A673 (cell line): Measurements from ENCODE around the gene CUL1. TPM values are rescaled to one million over a fixed set of nuclear protein-coding genes. Genes with fewer than 3 reads are reported as not detected.

Source experiments
- Bru-seq: library from RNA; stranded (reverse); fragments of 400-500 nt; gene quantifications from one replicate; lab custom pipeline; 2021; lab: Mats Ljungman, UMichigan
- BruChase-seq, 2 experiments: library from RNA; stranded (reverse); fragments of 400-500 nt; gene quantifications; one replicate each; lab custom pipeline; 2021; lab: Mats Ljungman, UMichigan
- BruUV-seq: library from RNA; stranded (reverse); fragments of 400-500 nt; replicated peaks from 2 replicates; lab custom pipeline; 2021; lab: Mats Ljungman, UMichigan
- CTCF ChIA-PET: fragments of 300-600 bp; sonication (Branson Sonifier 250); formaldehyde crosslinking; loops from one replicate; lab custom pipeline; 2022; ENCODE audit warnings: antibody characterized with exemption; lab: Charles Lee
- POLR2A ChIA-PET: fragments of 300-600 bp; sonication (Branson Sonifier 250); formaldehyde crosslinking; loops from one replicate; lab custom pipeline; 2022; ENCODE audit warnings: antibody characterized with exemption; ENCODE audit not compliant: low non-redundant PET; lab: Charles Lee
- DNase-seq: peaks from one replicate; pipeline ENCODE4 v3.0.0-alpha.2; 2015; ENCODE audit warnings: low spot score
- H3K27ac ChIP-seq: fragments of 200-600 bp; sonication (generic); 2 replicates; pipeline ENCODE4 v1.5.1; 2016; ENCODE audit warnings: mixed run types, low read depth, mild to moderate bottlenecking, mixed read lengths, antibody characterized with exemption, low read length; ENCODE audit not compliant: poor library complexity, severe bottlenecking
- H3K27me3 ChIP-seq: fragments of 200-600 bp; sonication (generic); replicated peaks from 2 replicates; pipeline ENCODE4 v1.6.1; 2017; ENCODE audit warnings: mixed run types, low read depth, mild to moderate bottlenecking, mixed read lengths, antibody characterized with exemption, low read length; ENCODE audit not compliant: insufficient read depth, poor library complexity
- H3K36me3 ChIP-seq: fragments of 200-600 bp; sonication (generic); 2 replicates; pipeline ENCODE4 v1.6.1; 2016; ENCODE audit warnings: mixed run types, mild to moderate bottlenecking, mixed read lengths, antibody characterized with exemption, low read length; ENCODE audit not compliant: insufficient read depth, poor library complexity, severe bottlenecking
- H3K4me1 ChIP-seq: fragments of 200-600 bp; sonication (generic); 2 replicates; pipeline ENCODE4 v1.6.1; 2017; ENCODE audit warnings: mixed run types, mild to moderate bottlenecking, mixed read lengths, antibody characterized with exemption, low read length; ENCODE audit not compliant: insufficient read depth, poor library complexity, severe bottlenecking
- H3K4me3 ChIP-seq: fragments of 200-600 bp; sonication (generic); 2 replicates; pipeline ENCODE4 v1.5.1; 2016; ENCODE audit warnings: low read depth, mixed run types, mild to moderate bottlenecking, mixed read lengths, low read length; ENCODE audit not compliant: poor library complexity, severe bottlenecking
- H3K9me3 ChIP-seq: fragments of 200-600 bp; sonication (generic); 2 replicates; pipeline ENCODE4 v1.6.1; 2016; ENCODE audit warnings: mixed run types, low read depth, mild to moderate bottlenecking, mixed read lengths, antibody characterized with exemption, low read length; ENCODE audit not compliant: poor library complexity, severe bottlenecking
- EZH2 ChIP-seq: fragments of 200-600 bp; sonication (generic); IDR thresholded peaks from 2 replicates; pipeline ENCODE4 v1.6.1; 2017; ENCODE audit warnings: borderline replicate concordance, low read depth, mild to moderate bottlenecking, mixed read lengths, antibody characterized with exemption, low read length; ENCODE audit not compliant: poor library complexity, severe bottlenecking
- intact Hi-C: fragments of 100-400 bp; cut with micrococcal nuclease; formaldehyde crosslinking; loops from one replicate; pipeline ENCODE4 v1.10.0; 2022; ENCODE audit not compliant: unreplicated experiment
- long read RNA-seq: library from polyadenylated mRNA; stranded (forward); transcript quantifications from one replicate; pipeline ENCODE4 v2.0.0, GENCODE V29; 2022
- total RNA-seq: library from RNA; stranded (reverse); gene quantifications from 2 replicates; pipeline ENCODE4 v1.2.3, GENCODE V29; 2021
- TF ChIP-seq, protein P1 (sequence below): fragments of 300-800, 200-600 bp; sonication (generic); conservative IDR thresholded peaks from 2 replicates; pipeline ENCODE4 v1.5.1; 2017; ENCODE audit warnings: low read depth, mild to moderate bottlenecking, antibody characterized with exemption, low read length, moderate library complexity, mixed read lengths

The CUL1 gene
- total RNA-seq (75.5 and 75.7 TPM in 2 replicates), Bru-seq, nascent RNA (percentile 95 among the genes with signal in this experiment), BruChase-seq, experiment 1, labeled RNA remaining after a 2-hour chase (percentile 90 among the genes with signal in this experiment), BruChase-seq, experiment 2, labeled RNA remaining after a 6-hour chase (percentile 86 among the genes with signal in this experiment)
- long read RNA-seq, transcript CUL1-201 (22 exons, 3,064 nt) = major isoform, 196 of 268 reads
- long read RNA-seq, transcript CUL1-203 (22 exons, 3,054 nt) = minor isoform, 21 of 268 reads
- long read RNA-seq, partial matches to known transcripts = 20 of 268 reads
- long read RNA-seq, other reads (novel, unspliced or antisense) = 29 of 268 reads

DNA sequence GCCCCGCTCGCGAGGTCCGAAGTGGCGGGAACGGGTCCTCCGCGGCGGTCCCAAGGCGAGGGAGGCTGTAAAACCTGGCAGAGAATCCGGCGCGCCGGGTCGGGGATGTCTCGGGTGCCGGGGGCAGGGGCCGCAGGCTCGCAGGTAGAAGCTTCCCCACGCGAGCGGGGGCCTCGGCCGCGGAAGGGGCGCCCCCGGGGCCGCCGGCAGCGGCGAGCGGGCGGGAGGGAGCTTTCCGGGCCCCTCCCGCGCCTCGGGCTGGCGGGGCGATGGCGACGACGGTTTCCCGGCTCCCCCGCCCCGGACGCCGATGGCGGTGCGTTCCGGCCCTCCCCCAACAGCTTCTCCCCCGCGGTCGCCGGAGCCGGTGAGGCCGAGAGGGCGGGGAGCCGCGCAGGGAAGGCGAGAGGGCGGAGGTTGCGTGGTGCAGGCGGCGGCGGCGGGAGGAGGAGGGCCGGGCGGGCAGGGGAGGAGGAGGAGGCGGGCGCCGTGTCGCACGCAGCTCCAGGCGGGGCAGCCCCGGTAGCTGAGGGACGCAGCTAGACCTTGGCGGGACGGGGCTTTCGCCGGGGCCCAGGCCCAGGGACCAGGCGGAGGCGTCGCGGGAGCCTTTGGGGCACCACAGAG, at the start of gene CUL1:
Gene CUL1, plus strand, starts transcription at position 507 of the 627 bp plus-strand sequence. CDS start 31,220 bp downstream, outside the sequence.
- TF ChIP-seq EZH2 = no peak
- TF ChIP-seq, protein P1, sequence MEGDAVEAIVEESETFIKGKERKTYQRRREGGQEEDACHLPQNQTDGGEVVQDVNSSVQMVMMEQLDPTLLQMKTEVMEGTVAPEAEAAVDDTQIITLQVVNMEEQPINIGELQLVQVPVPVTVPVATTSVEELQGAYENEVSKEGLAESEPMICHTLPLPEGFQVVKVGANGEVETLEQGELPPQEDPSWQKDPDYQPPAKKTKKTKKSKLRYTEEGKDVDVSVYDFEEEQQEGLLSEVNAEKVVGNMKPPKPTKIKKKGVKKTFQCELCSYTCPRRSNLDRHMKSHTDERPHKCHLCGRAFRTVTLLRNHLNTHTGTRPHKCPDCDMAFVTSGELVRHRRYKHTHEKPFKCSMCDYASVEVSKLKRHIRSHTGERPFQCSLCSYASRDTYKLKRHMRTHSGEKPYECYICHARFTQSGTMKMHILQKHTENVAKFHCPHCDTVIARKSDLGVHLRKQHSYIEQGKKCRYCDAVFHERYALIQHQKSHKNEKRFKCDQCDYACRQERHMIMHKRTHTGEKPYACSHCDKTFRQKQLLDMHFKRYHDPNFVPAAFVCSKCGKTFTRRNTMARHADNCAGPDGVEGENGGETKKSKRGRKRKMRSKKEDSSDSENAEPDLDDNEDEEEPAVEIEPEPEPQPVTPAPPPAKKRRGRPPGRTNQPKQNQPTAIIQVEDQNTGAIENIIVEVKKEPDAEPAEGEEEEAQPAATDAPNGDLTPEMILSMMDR = no peak
- Histone ChIP-seq H3K27me3 (no peaks in the 10 kb centered on the region), H3K4me3 (peak within 1 kb of the TSS; percentile 89), H3K27ac (peak within 1 kb of the TSS; percentile 97), H3K9me3 (no peaks in the 10 kb centered on the region), H3K4me1 (peaks cover 40% of the 10 kb centered on the region), H3K36me3 (no peaks in the 10 kb centered on the region)
- ChIA-PET POLR2A (no interaction called here), CTCF (no interaction called here)
- BruUV-seq = no TSS peak
- DNase-seq = peak; percentile 78
- intact Hi-C loops = loop anchor here (10.0 kb wide), 1 partner anchor 266 kb away; no protein-coding TSS in a partner anchor

GRCh38 chr7:148650232-148650858, 48.4 kb upstream of the CUL1 start:
- Histone ChIP-seq H3K9me3 (no peaks in the 10 kb centered on the region), H3K27ac (no peak overlapping the region), H3K4me3 (no peak overlapping the region), H3K27me3 (peaks cover 13% of the 10 kb centered on the region), H3K36me3 (no peaks in the 10 kb centered on the region), H3K4me1 (no peaks in the 10 kb centered on the region)
- peak; percentile 6 for DNase-seq
- POLR2A ChIA-PET = no interaction called here
- CTCF ChIA-PET = no interaction called here
- BruUV-seq = no TSS peak
- no peak for TF ChIP-seq EZH2
- TF ChIP-seq, protein P1 = no peak
- intact Hi-C loops = no loop called here

DNA sequence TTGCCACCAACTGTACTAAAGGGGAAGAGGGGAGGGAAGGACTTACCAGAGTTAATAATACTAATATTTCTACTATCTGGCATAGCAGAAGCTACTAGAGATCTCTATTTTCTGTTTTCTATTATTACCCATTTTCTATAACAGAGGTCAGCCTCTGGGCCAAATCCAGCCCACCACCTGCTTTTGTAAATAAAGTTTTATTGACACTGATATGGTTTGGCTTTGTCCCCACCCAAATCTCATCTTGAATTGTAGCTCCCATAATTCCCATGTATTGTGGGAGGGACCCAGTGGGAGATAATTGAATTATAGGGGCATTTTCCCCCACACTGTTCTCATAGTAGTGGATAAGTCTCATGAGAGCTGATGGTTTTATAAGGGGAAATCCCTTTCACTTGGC, 45.9 kb upstream of the CUL1 start:
- H3K9me3 ChIP-seq = no peaks in the 10 kb centered on the region
- ChIA-PET CTCF (no interaction called here), POLR2A (no interaction called here)
- no peak for TF ChIP-seq EZH2
- TF ChIP-seq, protein P1 = no peak
- no peak overlapping the region for H3K4me3 ChIP-seq
- intact Hi-C loops = no loop called here
- no peaks in the 10 kb centered on the region for H3K27me3 ChIP-seq
- no TSS peak for BruUV-seq
- no peak overlapping the region for H3K27ac ChIP-seq
- H3K4me1 ChIP-seq = no peaks in the 10 kb centered on the region
- H3K36me3 ChIP-seq = no peaks in the 10 kb centered on the region
- DNase-seq = no peak
